Breast epithelium (tissue), 4 donors: ENCODE data around the gene ARTN. TPM values are rescaled to one million over a fixed set of nuclear protein-coding genes. Genes with fewer than 3 reads are reported as not detected.

ENCODE experiments used
- DNase-seq, 2 donors: peaks; one replicate each; pipeline ENCODE4 v3.0.0-alpha.2; 2019; ENCODE audit warnings: low spot score in 2 of 2
- H3K27ac ChIP-seq, 2 donors: fragments of 200-600 bp; sonication (generic) in 1 of 2; one replicate each; pipeline ENCODE4 v1.5.1; 2016 to 2019; ENCODE audit warnings: mild to moderate bottlenecking in 1 of 2
- H3K27me3 ChIP-seq, 2 donors: fragments of 200-600 bp; sonication (generic) in 1 of 2; one replicate each; pipeline versions ENCODE4 v1.5.1 to v1.6.0; 2017 to 2019; ENCODE audit warnings: control low read depth in 1 of 2, mild to moderate bottlenecking in 1 of 2
- H3K36me3 ChIP-seq: fragments of 200-600 bp; one replicate; pipeline ENCODE4 v1.5.1; 2019
- H3K4me1 ChIP-seq, 2 donors: fragments of 200-600 bp; sonication (generic); one replicate each; pipeline ENCODE4 v1.5.1; 2016 to 2019; ENCODE audit warnings: control low read depth in 1 of 2
- H3K4me3 ChIP-seq, 3 donors: fragments of 200-600 bp; sonication (generic); 1 replicate in 2 of 3; 2 replicates in 1 of 3; pipeline ENCODE4 v1.5.1; 2016 to 2019; ENCODE audit warnings: mild to moderate bottlenecking in 3 of 3, moderate library complexity in 2 of 3
- H3K9me3 ChIP-seq, 2 donors: fragments of 200-600 bp; sonication (generic) in 1 of 2; one replicate each; pipeline ENCODE4 v1.5.1; 2016 to 2019; ENCODE audit warnings: control low read depth in 1 of 2
- POLR2A ChIP-seq: fragments of 450-650 bp; IDR thresholded peaks from one replicate; pipeline ENCODE4 v1.6.1; 2016; ENCODE audit warnings: antibody characterized with exemption, mild to moderate bottlenecking, moderate library complexity
- POLR2AphosphoS5 ChIP-seq, 3 donors: sonication (generic); formaldehyde crosslinking; IDR thresholded peaks; one replicate each; pipeline ENCODE4 v1.6.1; 2017; ENCODE audit warnings: antibody characterized with exemption in 3 of 3
- intact Hi-C: fragments of 100-400 bp; cut with DNase I; formaldehyde crosslinking; loops from one replicate; pipeline ENCODE4 v1.15.1; 2023; ENCODE audit warnings: low total_unique reads
- total RNA-seq, 3 donors: library from RNA; depleted of rRNA; stranded (reverse); fragments of >200 nt; gene quantifications; one replicate each; pipeline ENCODE4 v1.1.0, GENCODE V29; 2016
- TF ChIP-seq, protein P1 (sequence below), 3 donors: fragments of 450-650 bp; IDR thresholded peaks; one replicate each; pipeline ENCODE4 v1.5.1; 2016 to 2017; ENCODE audit warnings: antibody characterized with exemption in 3 of 3, mild to moderate bottlenecking in 3 of 3, moderate library complexity in 3 of 3

Gene ARTN
- total RNA-seq, 3 donors from 2014 or later = 1.8 to 2.3 TPM; not detected in 1

DNA sequence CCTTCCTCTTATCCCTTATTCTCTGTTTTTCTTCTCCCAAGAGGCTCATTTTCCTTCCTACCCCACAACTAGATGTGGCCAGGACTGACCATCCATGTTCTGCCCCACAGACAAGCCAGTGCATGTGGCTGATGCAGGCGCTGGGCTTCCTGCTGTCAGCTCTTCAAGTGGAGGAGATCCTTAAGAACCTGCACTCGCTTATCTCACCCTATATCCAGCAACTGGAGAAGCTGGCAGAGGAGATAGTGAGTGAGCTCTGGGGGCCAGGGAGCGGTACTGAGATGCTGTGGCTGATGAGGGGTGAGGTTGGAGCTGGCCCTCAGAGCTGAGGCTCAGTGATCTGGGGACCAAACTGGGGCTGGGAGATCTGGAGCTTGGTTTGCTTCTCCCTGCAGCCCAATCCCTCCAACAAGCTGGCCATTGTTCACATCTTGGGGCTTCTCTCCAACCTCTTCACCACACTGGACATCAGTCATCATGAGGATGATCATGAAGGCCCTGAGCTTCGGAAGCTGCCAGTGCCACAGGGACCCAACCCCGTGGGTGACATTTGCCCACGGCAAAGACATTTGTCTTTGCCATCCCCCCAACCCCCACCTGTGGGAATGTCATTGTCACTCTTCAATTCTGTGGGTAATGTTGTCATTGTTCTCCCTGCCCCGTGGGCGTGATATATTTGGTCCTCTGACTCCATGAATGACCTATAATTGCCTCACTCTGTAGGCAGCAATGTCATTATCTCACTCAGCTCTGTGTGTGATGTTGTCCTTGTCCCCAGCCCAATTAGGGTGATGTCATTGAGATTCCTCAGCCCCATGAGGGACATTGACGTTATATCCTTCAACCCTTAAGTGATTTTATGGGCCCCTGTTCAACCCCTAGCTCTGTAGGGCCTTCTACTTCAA, 25.0 kb downstream of the ARTN start:
- H3K27ac ChIP-seq = no peak overlapping the region
- intact Hi-C loops = loop anchor here (10.0 kb wide), 1 partner anchor 1114 kb away; the partner anchor contains the start of gene ZNF691
- no peaks in the 10 kb centered on the region for H3K27me3 ChIP-seq
- TF ChIP-seq, protein P1, sequence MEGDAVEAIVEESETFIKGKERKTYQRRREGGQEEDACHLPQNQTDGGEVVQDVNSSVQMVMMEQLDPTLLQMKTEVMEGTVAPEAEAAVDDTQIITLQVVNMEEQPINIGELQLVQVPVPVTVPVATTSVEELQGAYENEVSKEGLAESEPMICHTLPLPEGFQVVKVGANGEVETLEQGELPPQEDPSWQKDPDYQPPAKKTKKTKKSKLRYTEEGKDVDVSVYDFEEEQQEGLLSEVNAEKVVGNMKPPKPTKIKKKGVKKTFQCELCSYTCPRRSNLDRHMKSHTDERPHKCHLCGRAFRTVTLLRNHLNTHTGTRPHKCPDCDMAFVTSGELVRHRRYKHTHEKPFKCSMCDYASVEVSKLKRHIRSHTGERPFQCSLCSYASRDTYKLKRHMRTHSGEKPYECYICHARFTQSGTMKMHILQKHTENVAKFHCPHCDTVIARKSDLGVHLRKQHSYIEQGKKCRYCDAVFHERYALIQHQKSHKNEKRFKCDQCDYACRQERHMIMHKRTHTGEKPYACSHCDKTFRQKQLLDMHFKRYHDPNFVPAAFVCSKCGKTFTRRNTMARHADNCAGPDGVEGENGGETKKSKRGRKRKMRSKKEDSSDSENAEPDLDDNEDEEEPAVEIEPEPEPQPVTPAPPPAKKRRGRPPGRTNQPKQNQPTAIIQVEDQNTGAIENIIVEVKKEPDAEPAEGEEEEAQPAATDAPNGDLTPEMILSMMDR (IDR thresholded peaks at IDR 0.05) = no peak
- no peaks in the 10 kb centered on the region for H3K4me1 ChIP-seq
- H3K4me3 ChIP-seq = no peak overlapping the region
- DNase-seq = no peak
- H3K36me3 ChIP-seq = no peaks in the 10 kb centered on the region
- no peaks in the 10 kb centered on the region for H3K9me3 ChIP-seq

DNA sequence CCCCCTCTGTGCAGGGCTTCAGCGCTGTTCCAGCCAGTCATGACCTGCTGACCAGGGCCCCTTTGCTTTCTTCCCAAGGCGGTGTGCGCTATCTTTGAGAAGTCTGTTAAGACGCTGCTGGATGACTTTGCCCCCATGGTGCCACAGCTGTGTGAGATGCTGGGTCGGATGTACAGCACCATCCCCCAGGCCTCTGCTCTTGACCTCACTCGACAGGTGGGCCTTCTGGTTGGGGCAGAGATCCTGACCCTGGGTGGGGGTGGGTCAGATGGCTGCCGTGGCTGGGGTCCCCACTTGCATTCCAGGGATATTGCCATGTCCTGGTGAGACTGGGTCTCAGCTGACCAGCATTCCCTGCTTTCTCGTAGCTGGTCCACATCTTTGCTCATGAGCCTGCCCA, 27.2 kb downstream of the ARTN start:
- Histone ChIP-seq H3K4me1 (no peaks in the 10 kb centered on the region), H3K36me3 (no peaks in the 10 kb centered on the region), H3K9me3 (no peaks in the 10 kb centered on the region), H3K4me3 (no peak overlapping the region), H3K27me3 (no peaks in the 10 kb centered on the region), H3K27ac (no peak overlapping the region)
- TF ChIP-seq POLR2AphosphoS5 (IDR thresholded peaks at IDR 0.05) (no peak), POLR2A (no peak)
- TF ChIP-seq, protein P1 (IDR thresholded peaks at IDR 0.05) = no peak
- intact Hi-C loops = no loop called here
- DNase-seq = no peak

DNA sequence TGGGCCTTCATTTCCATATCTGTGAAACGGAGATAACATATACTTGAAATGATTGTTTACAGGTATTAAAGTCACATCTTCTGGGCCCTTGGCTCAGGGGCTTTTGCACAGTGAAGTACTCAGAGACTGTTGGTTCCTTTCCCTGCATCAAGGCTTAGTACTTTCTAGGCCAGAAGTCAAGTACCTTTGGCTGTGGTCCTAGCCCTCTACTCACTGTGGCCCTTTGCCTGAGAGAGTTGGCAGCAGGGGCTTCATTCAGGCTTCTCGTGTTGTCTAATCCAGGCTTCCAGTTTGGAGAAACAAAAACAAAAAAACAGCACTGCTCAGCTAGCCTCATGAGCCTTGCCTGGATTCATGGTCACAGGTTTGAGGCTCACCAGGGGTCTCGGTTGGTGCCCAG, 28.1 kb downstream of the ARTN start:
- no peaks in the 10 kb centered on the region for H3K27me3 ChIP-seq
- H3K4me1 ChIP-seq = no peaks in the 10 kb centered on the region
- TF ChIP-seq, protein P1 (IDR thresholded peaks at IDR 0.05) = no peak
- TF ChIP-seq POLR2A (no peak), POLR2AphosphoS5 (IDR thresholded peaks at IDR 0.05) (no peak)
- intact Hi-C loops = no loop called here
- H3K27ac ChIP-seq = no peak overlapping the region
- H3K9me3 ChIP-seq = no peaks in the 10 kb centered on the region
- DNase-seq = no peak
- H3K36me3 ChIP-seq = no peaks in the 10 kb centered on the region
- H3K4me3 ChIP-seq = no peak overlapping the region

DNA sequence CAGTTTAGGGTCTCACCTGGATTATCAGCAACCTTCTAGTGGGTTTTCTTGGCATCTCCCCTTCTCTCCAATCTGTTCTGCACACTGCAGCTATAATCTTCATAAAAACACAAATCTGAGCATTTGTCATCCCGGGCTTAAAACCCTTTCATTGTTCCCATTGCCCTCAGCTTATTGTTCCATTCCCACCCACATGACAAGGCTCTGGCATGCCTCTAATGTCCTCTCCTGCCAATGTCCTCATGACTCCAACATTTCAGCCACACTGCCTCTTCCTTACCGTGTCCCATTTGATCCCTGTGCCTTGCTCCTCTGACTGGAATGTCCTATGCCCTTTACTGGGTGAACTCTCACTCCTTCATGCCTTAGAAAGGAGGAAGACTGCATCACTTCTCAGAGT, 28.7 kb downstream of the ARTN start:
- Histone ChIP-seq H3K27ac (no peak overlapping the region), H3K36me3 (no peaks in the 10 kb centered on the region), H3K27me3 (no peaks in the 10 kb centered on the region), H3K9me3 (no peaks in the 10 kb centered on the region), H3K4me1 (no peaks in the 10 kb centered on the region), H3K4me3 (no peak overlapping the region)
- TF ChIP-seq, protein P1 (IDR thresholded peaks at IDR 0.05) = no peak
- no peak for TF ChIP-seq POLR2AphosphoS5 (IDR thresholded peaks at IDR 0.05)
- TF ChIP-seq POLR2A = no peak
- intact Hi-C loops = no loop called here
- DNase-seq = no peak

DNA sequence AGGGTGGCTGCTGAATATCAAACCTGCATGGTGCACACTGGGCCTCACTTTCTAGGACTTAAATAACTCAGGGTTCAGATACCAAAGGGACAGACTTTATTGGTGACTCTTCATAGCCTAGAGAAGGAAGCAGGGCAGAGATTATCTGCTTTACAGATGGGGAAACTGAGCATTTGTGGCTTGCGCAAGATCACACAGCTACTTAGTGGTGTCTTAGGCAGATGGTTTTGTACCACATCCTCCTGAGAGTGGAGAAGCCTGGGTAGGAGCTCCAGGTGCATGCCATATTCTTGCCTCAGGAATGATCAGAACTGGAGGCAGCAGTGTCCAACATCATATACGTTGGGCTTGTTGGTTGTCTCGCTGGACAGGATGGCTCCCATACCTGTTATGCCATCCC, 29.4 kb downstream of the ARTN start:
- Histone ChIP-seq H3K27me3 (no peaks in the 10 kb centered on the region), H3K9me3 (no peaks in the 10 kb centered on the region), H3K4me3 (no peak overlapping the region), H3K27ac (no peak overlapping the region), H3K4me1 (no peaks in the 10 kb centered on the region), H3K36me3 (no peaks in the 10 kb centered on the region)
- TF ChIP-seq, protein P1 (IDR thresholded peaks at IDR 0.05) = no peak
- TF ChIP-seq POLR2A (no peak), POLR2AphosphoS5 (IDR thresholded peaks at IDR 0.05) (no peak)
- intact Hi-C loops = no loop called here
- no peak for DNase-seq
